ENCODE data around the gene RALGAPA2. TPM values are rescaled to one million over a fixed set of nuclear protein-coding genes. Genes with fewer than 3 reads are reported as not detected.

RALGAPA2 gene
- total and polyA plus RNA-seq, 9 donors: 8.4 to 31.7 (median 19.9) TPM

- Histone ChIP-seq H3K9me3 (no peaks in the 10 kb centered on the region), H3K36me3 (no peaks in the 10 kb centered on the region), H3K4me3 (no peak overlapping the region), H3K27ac (no peak overlapping the region), H3K4me1 (ENCODE audit: insufficient read depth) (peaks cover 3% of the 10 kb centered on the region), H3K27me3 (no peaks in the 10 kb centered on the region)
- 51 to 74% (median 61%) methylated on average over 2 of the region's 2 CpGs for WGBS, 3 donors
- no peak for DNase-seq
- intact Hi-C loops (cut with DNase I): no loop called here
- no peak for TF ChIP-seq EP300 (IDR thresholded peaks at IDR 0.05)
- no peak for TF ChIP-seq POLR2A (IDR thresholded peaks at IDR 0.05)
- TF ChIP-seq CTCF (IDR thresholded peaks at IDR 0.05): no peak
Measured at GRCh38 chr20:20447196-20447595, 265.2 kb downstream of the RALGAPA2 start.

- WGBS, 3 donors: 95 to 98% (median 97%) methylated on average over 5 of the region's 5 CpGs
- no peak for DNase-seq
- Histone ChIP-seq H3K36me3 (no peaks in the 10 kb centered on the region), H3K4me3 (no peak overlapping the region), H3K27ac (no peak overlapping the region), H3K27me3 (no peaks in the 10 kb centered on the region), H3K9me3 (no peaks in the 10 kb centered on the region), H3K4me1 (ENCODE audit: insufficient read depth) (peaks cover 3% of the 10 kb centered on the region)
- TF ChIP-seq POLR2A (IDR thresholded peaks at IDR 0.05): no peak
- TF ChIP-seq EP300 (IDR thresholded peaks at IDR 0.05): no peak
- TF ChIP-seq CTCF (IDR thresholded peaks at IDR 0.05): no peak
- intact Hi-C loops (cut with DNase I): no loop called here
Measured at GRCh38 chr20:20446425-20447015, 265.9 kb downstream of the RALGAPA2 start.

- Histone ChIP-seq H3K36me3 (no peaks in the 10 kb centered on the region), H3K27ac (no peak overlapping the region), H3K27me3 (no peaks in the 10 kb centered on the region), H3K4me1 (ENCODE audit: insufficient read depth) (peaks cover 3% of the 10 kb centered on the region), H3K4me3 (no peak overlapping the region), H3K9me3 (no peaks in the 10 kb centered on the region)
- intact Hi-C loops (cut with DNase I): no loop called here
- TF ChIP-seq POLR2A (IDR thresholded peaks at IDR 0.05): no peak
- TF ChIP-seq EP300 (IDR thresholded peaks at IDR 0.05): no peak
- no peak for TF ChIP-seq CTCF (IDR thresholded peaks at IDR 0.05)
- no peak for DNase-seq
Measured at GRCh38 chr20:20446001-20446400, 266.4 kb downstream of the RALGAPA2 start.

- WGBS, 3 donors: 93 to 95% (median 95%) methylated on average over 4 of the region's 4 CpGs
- Histone ChIP-seq H3K9me3 (no peaks in the 10 kb centered on the region), H3K27ac (no peak overlapping the region), H3K4me3 (no peak overlapping the region), H3K36me3 (no peaks in the 10 kb centered on the region), H3K4me1 (ENCODE audit: insufficient read depth) (no peaks in the 10 kb centered on the region), H3K27me3 (no peaks in the 10 kb centered on the region)
- no peak for TF ChIP-seq CTCF (IDR thresholded peaks at IDR 0.05)
- no peak for TF ChIP-seq POLR2A (IDR thresholded peaks at IDR 0.05)
- TF ChIP-seq EP300 (IDR thresholded peaks at IDR 0.05): no peak
- DNase-seq: no peak
- intact Hi-C loops (cut with DNase I): no loop called here
Measured at GRCh38 chr20:20443504-20443903, 268.9 kb downstream of the RALGAPA2 start.

Data from ovary (tissue), 9 donors.